Gastrocnemius medialis (tissue), 4 donors: Measurements from ENCODE around the gene LNX1.

ENCODE experiments used
- CTCF ChIP-seq, 5 experiments: fragments of 450-650 bp in 3 of 5; fragments of 200-600 bp in 2 of 5; sonication (generic) in 2 of 5; IDR thresholded peaks in 4 of 5; conservative IDR thresholded peaks in 1 of 5; 1 replicate in 4 of 5; 2 replicates in 1 of 5; pipeline ENCODE4 v1.5.1; 2016 to 2019; ENCODE audit warnings: antibody characterized with exemption in 5 of 5, mild to moderate bottlenecking in 3 of 5, moderate library complexity in 3 of 5
- POLR2A ChIP-seq, 2 donors: fragments of 450-650 bp; IDR thresholded peaks; one replicate each; pipeline ENCODE4 v1.6.1; 2017; ENCODE audit warnings: antibody characterized with exemption in 2 of 2, mild to moderate bottlenecking in 2 of 2, moderate library complexity in 2 of 2

- TF ChIP-seq CTCF (IDR thresholded peaks at IDR 0.05 in 4 of 5, conservative IDR thresholded peaks at IDR 0.05 in 1 of 5): no peak
- no peak for TF ChIP-seq POLR2A (IDR thresholded peaks at IDR 0.05)
Measured at GRCh38 chr4:53635697-53636483, 44.6 kb upstream of the LNX1 start.
